Measurements from ENCODE around the gene GMPPB.
A peak's percentile ranks its signal among the peaks of the same experiment; 100 is the strongest.
"Not testable (repeated sequence)": the region's sequence is repeated elsewhere in the genome, so short reads cannot be mapped to it uniquely, and the experiment has no call there.

The GMPPB gene

GRCh38 chr3:49690856-49691255, 32.9 kb downstream of the GMPPB start:
- not testable (repeated sequence) for H3K27ac ChIP-seq (ENCODE audit: low read length); H3K4me3 ChIP-seq (ENCODE audit: low read length); H3K4me1 ChIP-seq (ENCODE audit: low read length); H3K9ac ChIP-seq (ENCODE audit: low read length); H4K20me1 ChIP-seq (ENCODE audit: insufficient read depth, low read length); H3K27me3 ChIP-seq (ENCODE audit: low read depth, low read length); H3K36me3 ChIP-seq (replicated peaks; ENCODE audit: low read depth, low read length); H2AFZ ChIP-seq (ENCODE audit: low read depth, low read length); H3K9me3 ChIP-seq (ENCODE audit: insufficient read depth, low read length); H3K4me2 ChIP-seq (ENCODE audit: low read length)
- H3K79me2 ChIP-seq (ENCODE audit: low read length): peaks cover 16% of the 10 kb centered on the region

GRCh38 chr3:49689908-49690624, 33.7 kb downstream of the GMPPB start:
- H3K27ac ChIP-seq (ENCODE audit: low read length); H3K27me3 ChIP-seq (ENCODE audit: low read depth, low read length); H3K9me3 ChIP-seq (ENCODE audit: insufficient read depth, low read length); H3K4me1 ChIP-seq (ENCODE audit: low read length); H4K20me1 ChIP-seq (ENCODE audit: insufficient read depth, low read length); H3K36me3 ChIP-seq (replicated peaks; ENCODE audit: low read depth, low read length): not testable (repeated sequence)
- peak overlapping the region; percentile 93 for H3K9ac ChIP-seq (ENCODE audit: low read length)
- H2AFZ ChIP-seq (ENCODE audit: low read depth, low read length): 0 out of 2 replicates have a peak overlapping the region, but pooled peaks have one; percentile 39
- H3K4me3 ChIP-seq (ENCODE audit: low read length): peak overlapping the region; percentile 87
- peaks cover 16% of the 10 kb centered on the region for H3K79me2 ChIP-seq (ENCODE audit: low read length)
- peak overlapping the region; percentile 69 for H3K4me2 ChIP-seq (ENCODE audit: low read length)

GRCh38 chr3:49689046-49689907, 34.5 kb downstream of the GMPPB start, which contains the start of the genes MST1 and RNF123:
TSS of gene MST1 (minus strand) at chr3:49689474. CDS start at chr3:49688691, 783 bp downstream.
TSS of gene RNF123 (plus strand) at chr3:49689557. CDS start at chr3:49691166, 1,609 bp downstream.
- H3K27me3 ChIP-seq (ENCODE audit: low read depth, low read length): no peaks in the 10 kb centered on the region
- peak within 1 kb of the TSS; percentile 93 for H3K9ac ChIP-seq (ENCODE audit: low read length)
- H3K27ac ChIP-seq (ENCODE audit: low read length): peak within 1 kb of the TSS; percentile 52
- peaks cover 16% of the 10 kb centered on the region for H3K79me2 ChIP-seq (ENCODE audit: low read length)
- no peaks in the 10 kb centered on the region for H3K9me3 ChIP-seq (ENCODE audit: insufficient read depth, low read length)
- H3K4me2 ChIP-seq (ENCODE audit: low read length): peak within 1 kb of the TSS; percentile 89
- H3K36me3 ChIP-seq (replicated peaks; ENCODE audit: low read depth, low read length): no peaks in the 10 kb centered on the region
- peak within 1 kb of the TSS; percentile 87 for H3K4me3 ChIP-seq (ENCODE audit: low read length)
- H3K4me1 ChIP-seq (ENCODE audit: low read length): peaks cover 9% of the 10 kb centered on the region
- peak; percentile 40 for TF ChIP-seq CTCF (IDR thresholded peaks at IDR 0.05; ENCODE audit: low read depth, low read length)
- no peak for TF ChIP-seq EZH2phosphoT487 (IDR thresholded peaks at IDR 0.05; ENCODE audit: low read depth)
- no peaks in the 10 kb centered on the region for H4K20me1 ChIP-seq (ENCODE audit: insufficient read depth, low read length)
- H2AFZ ChIP-seq (ENCODE audit: low read depth, low read length): peak within 1 kb of the TSS; percentile 75; the same call in 1 of the 2 replicates

- Histone ChIP-seq H3K27ac (ENCODE audit: low read length) (peak overlapping the region; percentile 52), H2AFZ (ENCODE audit: low read depth, low read length) (0 out of 2 replicates have a peak overlapping the region, but pooled peaks have one; percentile 75), H3K9ac (ENCODE audit: low read length) (peak overlapping the region; percentile 93), H3K4me3 (ENCODE audit: low read length) (peak overlapping the region; percentile 87), H3K79me2 (ENCODE audit: low read length) (peaks cover 16% of the 10 kb centered on the region), H3K4me2 (ENCODE audit: low read length) (peak overlapping the region; percentile 89)
- not testable (repeated sequence) for H3K4me1 ChIP-seq (ENCODE audit: low read length); H3K9me3 ChIP-seq (ENCODE audit: insufficient read depth, low read length); H3K27me3 ChIP-seq (ENCODE audit: low read depth, low read length); H4K20me1 ChIP-seq (ENCODE audit: insufficient read depth, low read length); H3K36me3 ChIP-seq (replicated peaks; ENCODE audit: low read depth, low read length)
Observed at GRCh38 chr3:49688338-49689045, 35.3 kb downstream of the GMPPB start.

- not testable (repeated sequence) for H3K9me3 ChIP-seq (ENCODE audit: insufficient read depth, low read length); H3K9ac ChIP-seq (ENCODE audit: low read length); H3K27ac ChIP-seq (ENCODE audit: low read length); H3K4me1 ChIP-seq (ENCODE audit: low read length); H3K27me3 ChIP-seq (ENCODE audit: low read depth, low read length); H3K4me2 ChIP-seq (ENCODE audit: low read length); H3K4me3 ChIP-seq (ENCODE audit: low read length); H2AFZ ChIP-seq (ENCODE audit: low read depth, low read length); H4K20me1 ChIP-seq (ENCODE audit: insufficient read depth, low read length)
- Histone ChIP-seq H3K36me3 (replicated peaks; ENCODE audit: low read depth, low read length) (peaks cover 12% of the 10 kb centered on the region), H3K79me2 (ENCODE audit: low read length) (peaks cover 16% of the 10 kb centered on the region)
Observed at GRCh38 chr3:49687424-49687795, 36.3 kb downstream of the GMPPB start.

- not testable (repeated sequence) for H4K20me1 ChIP-seq (ENCODE audit: insufficient read depth, low read length); H3K4me1 ChIP-seq (ENCODE audit: low read length); H3K4me3 ChIP-seq (ENCODE audit: low read length); H2AFZ ChIP-seq (ENCODE audit: low read depth, low read length); H3K27ac ChIP-seq (ENCODE audit: low read length); H3K9me3 ChIP-seq (ENCODE audit: insufficient read depth, low read length); H3K27me3 ChIP-seq (ENCODE audit: low read depth, low read length); H3K4me2 ChIP-seq (ENCODE audit: low read length); H3K9ac ChIP-seq (ENCODE audit: low read length)
- Histone ChIP-seq H3K79me2 (ENCODE audit: low read length) (peaks cover 16% of the 10 kb centered on the region), H3K36me3 (replicated peaks; ENCODE audit: low read depth, low read length) (peaks cover 17% of the 10 kb centered on the region)
Observed at GRCh38 chr3:49686769-49687423, 36.9 kb downstream of the GMPPB start.

- H3K4me3 ChIP-seq (ENCODE audit: low read length); H2AFZ ChIP-seq (ENCODE audit: low read depth, low read length); H3K9ac ChIP-seq (ENCODE audit: low read length); H3K27me3 ChIP-seq (ENCODE audit: low read depth, low read length); H3K9me3 ChIP-seq (ENCODE audit: insufficient read depth, low read length); H4K20me1 ChIP-seq (ENCODE audit: insufficient read depth, low read length); H3K27ac ChIP-seq (ENCODE audit: low read length); H3K4me2 ChIP-seq (ENCODE audit: low read length); H3K4me1 ChIP-seq (ENCODE audit: low read length): not testable (repeated sequence)
- Histone ChIP-seq H3K79me2 (ENCODE audit: low read length) (peaks cover 16% of the 10 kb centered on the region), H3K36me3 (replicated peaks; ENCODE audit: low read depth, low read length) (peaks cover 22% of the 10 kb centered on the region)
Observed at GRCh38 chr3:49686346-49686745, 37.4 kb downstream of the GMPPB start.

All from OCI-LY3 (cell line).